ENCODE results near the gene TAGLN3. TPM values are rescaled to one million over a fixed set of nuclear protein-coding genes. Genes with fewer than 3 reads are reported as not detected.

The TAGLN3 gene
- total RNA-seq, 1 experiment from 2014 or later: not detected

GRCh38 chr3:112018712-112019111 is 20.0 kb downstream of the TAGLN3 start:
- Mint-ChIP-seq H3K9me3 (ENCODE audit: unreplicated experiment) (peaks cover 11% of the 10 kb centered on the region), H3K4me3 (ENCODE audit: unreplicated experiment) (no peak overlapping the region), H3K4me1 (ENCODE audit: low read depth, unreplicated experiment) (no peaks in the 10 kb centered on the region), H3K27ac (ENCODE audit: unreplicated experiment) (no peak overlapping the region), H3K36me3 (ENCODE audit: insufficient read depth, unreplicated experiment) (no peaks in the 10 kb centered on the region), H3K27me3 (ENCODE audit: insufficient read depth, unreplicated experiment) (no peaks in the 10 kb centered on the region)
- ChIA-PET CTCF (no interaction called here), POLR2A (no interaction called here)
- H3K4me3 ChIP-seq (ENCODE audit: low read depth, low read length): no peak overlapping the region
- no peaks in the 10 kb centered on the region for H3K27me3 ChIP-seq (replicated peaks; ENCODE audit: control insufficient read depth, insufficient read depth, low read length)
- intact Hi-C loops (cut with micrococcal nuclease; ENCODE audit: unreplicated experiment): no loop called here
- TF ChIP-seq CTCF (IDR thresholded peaks at IDR 0.05; ENCODE audit: insufficient read depth in 1 of 2, low read depth in 1 of 2, low read length in 1 of 2, severe bottlenecking in 1 of 2, unreplicated experiment in 1 of 2): no peak
- H3K4me1 ChIP-seq: no peaks in the 10 kb centered on the region
- BruUV-seq (replicated peaks): no TSS peak
- no peaks in the 10 kb centered on the region for H3K9me3 ChIP-seq
- no peaks in the 10 kb centered on the region for H3K36me3 ChIP-seq (ENCODE audit: control insufficient read depth, insufficient read depth, low read length)
- DNase-seq: no peak

- POLR2A ChIA-PET: no interaction called here
- no peak for DNase-seq
- intact Hi-C loops (cut with micrococcal nuclease; ENCODE audit: unreplicated experiment): no loop called here
- Mint-ChIP-seq H3K4me3 (ENCODE audit: unreplicated experiment) (no peak overlapping the region), H3K4me1 (ENCODE audit: low read depth, unreplicated experiment) (no peaks in the 10 kb centered on the region), H3K27ac (ENCODE audit: unreplicated experiment) (no peak overlapping the region), H3K36me3 (ENCODE audit: insufficient read depth, unreplicated experiment) (no peaks in the 10 kb centered on the region), H3K27me3 (ENCODE audit: insufficient read depth, unreplicated experiment) (no peaks in the 10 kb centered on the region), H3K9me3 (ENCODE audit: unreplicated experiment) (peaks cover 11% of the 10 kb centered on the region)
- CTCF ChIA-PET: no interaction called here
- no peaks in the 10 kb centered on the region for H3K27me3 ChIP-seq (replicated peaks; ENCODE audit: control insufficient read depth, insufficient read depth, low read length)
- no peak overlapping the region for H3K4me3 ChIP-seq (ENCODE audit: low read depth, low read length)
- no peaks in the 10 kb centered on the region for H3K4me1 ChIP-seq
- no TSS peak for BruUV-seq (replicated peaks)
- TF ChIP-seq CTCF (IDR thresholded peaks at IDR 0.05; ENCODE audit: insufficient read depth in 1 of 2, low read depth in 1 of 2, low read length in 1 of 2, severe bottlenecking in 1 of 2, unreplicated experiment in 1 of 2): no peak
- no peaks in the 10 kb centered on the region for H3K9me3 ChIP-seq
- H3K36me3 ChIP-seq (ENCODE audit: control insufficient read depth, insufficient read depth, low read length): no peaks in the 10 kb centered on the region
Observed at GRCh38 chr3:112019716-112020115, 21.0 kb downstream of the TAGLN3 start.

- H3K9me3 ChIP-seq: no peaks in the 10 kb centered on the region
- no peaks in the 10 kb centered on the region for H3K27me3 Mint-ChIP-seq (ENCODE audit: insufficient read depth, unreplicated experiment)
- no peak overlapping the region for H3K4me3 Mint-ChIP-seq (ENCODE audit: unreplicated experiment)
- no TSS peak for BruUV-seq (replicated peaks)
- TF ChIP-seq CTCF (IDR thresholded peaks at IDR 0.05; ENCODE audit: insufficient read depth in 1 of 2, low read depth in 1 of 2, low read length in 1 of 2, severe bottlenecking in 1 of 2, unreplicated experiment in 1 of 2): no peak
- no peak overlapping the region for H3K4me3 ChIP-seq (ENCODE audit: low read depth, low read length)
- no peaks in the 10 kb centered on the region for H3K4me1 ChIP-seq
- H3K36me3 Mint-ChIP-seq (ENCODE audit: insufficient read depth, unreplicated experiment): no peaks in the 10 kb centered on the region
- no peaks in the 10 kb centered on the region for H3K36me3 ChIP-seq (ENCODE audit: control insufficient read depth, insufficient read depth, low read length)
- DNase-seq: no peak
- H3K4me1 Mint-ChIP-seq (ENCODE audit: low read depth, unreplicated experiment): no peaks in the 10 kb centered on the region
- ChIA-PET CTCF (no interaction called here), POLR2A (no interaction called here)
- intact Hi-C loops (cut with micrococcal nuclease; ENCODE audit: unreplicated experiment): no loop called here
- H3K9me3 Mint-ChIP-seq (ENCODE audit: unreplicated experiment): peaks cover 11% of the 10 kb centered on the region
- H3K27ac Mint-ChIP-seq (ENCODE audit: unreplicated experiment): no peak overlapping the region
- H3K27me3 ChIP-seq (replicated peaks; ENCODE audit: control insufficient read depth, insufficient read depth, low read length): no peaks in the 10 kb centered on the region
Observed at GRCh38 chr3:112020674-112021085, 22.0 kb downstream of the TAGLN3 start.

Measured in Caco-2 (cell line).